Stomach smooth muscle (tissue), 2 donors: Measurements from ENCODE around the gene TMEM86A.
A peak's percentile ranks its signal among the peaks of the same experiment; 100 is the strongest.

Experiments used
- H3K27ac ChIP-seq: one replicate; pipeline ENCODE4 v1.7.0; 2013; ENCODE audit warnings: mild to moderate bottlenecking, low read length, inconsistent platforms
- H3K27me3 ChIP-seq, 2 donors: one replicate each; pipeline ENCODE4 v1.7.0; 2013; ENCODE audit warnings: low read length in 2 of 2; ENCODE audit not compliant: insufficient read depth in 2 of 2, control insufficient read depth in 1 of 2
- H3K36me3 ChIP-seq, 2 donors: one replicate each; pipeline ENCODE4 v1.7.0; 2013; ENCODE audit warnings: low read length in 2 of 2; ENCODE audit not compliant: control insufficient read depth in 2 of 2, insufficient read depth in 2 of 2
- H3K4me1 ChIP-seq: one replicate; pipeline ENCODE4 v1.7.0; 2013; ENCODE audit warnings: low read length; ENCODE audit not compliant: control insufficient read depth, insufficient read depth
- H3K4me3 ChIP-seq, 2 donors: one replicate each; pipeline ENCODE4 v1.7.0; 2013; ENCODE audit warnings: low read length in 2 of 2
- H3K9ac ChIP-seq, 2 donors: one replicate each; pipeline ENCODE4 v1.7.0; 2013; ENCODE audit warnings: low read length in 2 of 2, mild to moderate bottlenecking in 1 of 2
- H3K9me3 ChIP-seq, 2 donors: one replicate each; pipeline ENCODE4 v1.7.0; 2013; ENCODE audit warnings: low read length in 2 of 2; ENCODE audit not compliant: control insufficient read depth in 2 of 2
- donor health status: healthy.
- donor health status: Pancreatic carcinoma.

The TMEM86A gene

GRCh38 chr11:18710545-18710944, 12.0 kb downstream of the TMEM86A start:
- peaks cover 11% of the 10 kb centered on the region for H3K4me1 ChIP-seq

GRCh38 chr11:18713646-18714442, 15.3 kb downstream of the TMEM86A start:
- no peaks in the 10 kb centered on the region for H3K27me3 ChIP-seq
- H3K4me3 ChIP-seq, result no peak overlapping the region
- H3K9ac ChIP-seq, result no peak overlapping the region
- H3K4me1 ChIP-seq, result no peaks in the 10 kb centered on the region
- no peak overlapping the region for H3K27ac ChIP-seq
- no peaks in the 10 kb centered on the region for H3K36me3 ChIP-seq
- H3K9me3 ChIP-seq, result no peaks in the 10 kb centered on the region

More at GRCh38 chr11:18710545-18710944, 12.0 kb downstream of the TMEM86A start:
- no peaks in the 10 kb centered on the region for H3K27me3 ChIP-seq
- no peak overlapping the region for H3K27ac ChIP-seq
- H3K9me3 ChIP-seq, result no peaks in the 10 kb centered on the region
- H3K36me3 ChIP-seq, result no peaks in the 10 kb centered on the region
- no peak overlapping the region for H3K4me3 ChIP-seq
- no peak overlapping the region for H3K9ac ChIP-seq

GRCh38 chr11:18714443-18714780, 15.8 kb downstream of the TMEM86A start:
- no peak overlapping the region for H3K27ac ChIP-seq
- H3K9ac ChIP-seq, result no peak overlapping the region
- H3K27me3 ChIP-seq, result no peaks in the 10 kb centered on the region
- no peaks in the 10 kb centered on the region for H3K36me3 ChIP-seq
- no peaks in the 10 kb centered on the region for H3K4me1 ChIP-seq
- no peaks in the 10 kb centered on the region for H3K9me3 ChIP-seq
- no peak overlapping the region for H3K4me3 ChIP-seq

GRCh38 chr11:18715476-18715875, 16.9 kb downstream of the TMEM86A start:
- no peaks in the 10 kb centered on the region for H3K9me3 ChIP-seq
- no peaks in the 10 kb centered on the region for H3K27me3 ChIP-seq
- peaks cover 2% of the 10 kb centered on the region for H3K4me1 ChIP-seq
- no peak overlapping the region for H3K27ac ChIP-seq
- no peaks in the 10 kb centered on the region for H3K36me3 ChIP-seq
- H3K4me3 ChIP-seq, result no peak overlapping the region
- H3K9ac ChIP-seq, result no peak overlapping the region

GRCh38 chr11:18720091-18720807, 21.7 kb downstream of the TMEM86A start:
- H3K4me1 ChIP-seq, result peaks cover 18% of the 10 kb centered on the region
- no peaks in the 10 kb centered on the region for H3K9me3 ChIP-seq
- no peak overlapping the region for H3K27ac ChIP-seq
- H3K9ac ChIP-seq, result peak overlapping the region in 1 of 2 donors; percentile 7
- H3K36me3 ChIP-seq, result no peaks in the 10 kb centered on the region
- no peaks in the 10 kb centered on the region for H3K27me3 ChIP-seq
- H3K4me3 ChIP-seq, result peak overlapping the region in 1 of 2 donors; percentile 81

- Histone ChIP-seq H3K27me3 (no peaks in the 10 kb centered on the region), H3K27ac (peak overlapping the region; percentile 37), H3K9me3 (no peaks in the 10 kb centered on the region), H3K36me3 (no peaks in the 10 kb centered on the region), H3K9ac (peak overlapping the region; percentile 7 to 71), H3K4me1 (peaks cover 18% of the 10 kb centered on the region), H3K4me3 (peak overlapping the region; percentile 74 to 81)
Measured at GRCh38 chr11:18720808-18721560, 22.4 kb downstream of the TMEM86A start.

- no peaks in the 10 kb centered on the region for H3K9me3 ChIP-seq
- peaks cover 18% of the 10 kb centered on the region for H3K4me1 ChIP-seq
- no peaks in the 10 kb centered on the region for H3K27me3 ChIP-seq
- peak overlapping the region; percentile 74 to 81 for H3K4me3 ChIP-seq
- H3K36me3 ChIP-seq, result no peaks in the 10 kb centered on the region
- peak overlapping the region; percentile 37 for H3K27ac ChIP-seq
- H3K9ac ChIP-seq, result peak overlapping the region; percentile 7 to 71
Measured at GRCh38 chr11:18721561-18722292, 23.1 kb downstream of the TMEM86A start.

GRCh38 chr11:18722293-18722637, 23.7 kb downstream of the TMEM86A start:
- Histone ChIP-seq H3K9me3 (no peaks in the 10 kb centered on the region), H3K4me3 (peak overlapping the region in 1 of 2 donors; percentile 81), H3K9ac (no peak overlapping the region), H3K4me1 (peaks cover 18% of the 10 kb centered on the region), H3K36me3 (no peaks in the 10 kb centered on the region), H3K27me3 (no peaks in the 10 kb centered on the region), H3K27ac (no peak overlapping the region)

GRCh38 chr11:18723991-18724390, 25.4 kb downstream of the TMEM86A start:
- Histone ChIP-seq H3K9ac (no peak overlapping the region), H3K27ac (no peak overlapping the region), H3K4me1 (peaks cover 18% of the 10 kb centered on the region), H3K9me3 (no peaks in the 10 kb centered on the region), H3K36me3 (no peaks in the 10 kb centered on the region), H3K27me3 (no peaks in the 10 kb centered on the region), H3K4me3 (no peak overlapping the region)

GRCh38 chr11:18726040-18726439, 27.5 kb downstream of the TMEM86A start, which contains the start of gene IGSF22:
Gene IGSF22, minus strand, starts transcription at chr11:18726188. Its CDS starts 1,952 bp downstream, at chr11:18724236.
- Histone ChIP-seq H3K4me3 (no peak within 1 kb of the TSS), H3K27ac (no peak within 1 kb of the TSS), H3K27me3 (no peaks in the 10 kb centered on the region), H3K9me3 (no peaks in the 10 kb centered on the region), H3K9ac (no peak within 1 kb of the TSS), H3K4me1 (peaks cover 10% of the 10 kb centered on the region), H3K36me3 (no peaks in the 10 kb centered on the region)
